Fibroblast of the conjunctiva (primary cell): ENCODE results near the gene LAIR1.
"Not testable (repeated sequence)": the region's sequence is repeated elsewhere in the genome, so short reads cannot be mapped to it uniquely, and the experiment has no call there.

Experiments
- DNase-seq: peaks from one replicate; pipeline ENCODE4 v3.0.0-alpha.2; 2010; ENCODE audit warnings: low read depth

Gene LAIR1

GRCh38 chr19:54364775-54365257 lies at the start of gene LAIR1:
Gene LAIR1, minus strand, starts transcription at chr19:54364931. Its CDS starts 127 bp downstream, at chr19:54364804.
- no peak for DNase-seq

DNA sequence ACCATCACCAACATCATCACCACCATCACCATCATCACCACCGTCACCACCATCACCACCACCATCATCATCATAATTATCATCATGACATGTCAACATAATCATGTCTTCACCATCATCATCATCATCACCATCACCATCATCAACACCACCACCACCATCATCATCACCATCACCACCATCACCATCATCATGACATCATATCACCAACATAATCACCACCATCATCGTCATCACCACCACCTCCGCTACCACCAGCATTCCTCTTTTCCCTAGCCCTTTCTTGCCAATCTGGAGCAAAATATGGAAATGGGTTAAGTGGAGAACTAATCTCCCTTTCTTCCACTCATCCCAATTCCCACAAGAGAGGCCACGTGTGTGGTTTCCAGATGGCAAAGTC lies 49.4 kb upstream of the LAIR1 start:
- DNase-seq: no peak

- DNase-seq: no peak
Measured at GRCh38 chr19:54412877-54413276, 48.1 kb upstream of the LAIR1 start.

- no peak for DNase-seq
Measured at GRCh38 chr19:54411033-54411432, 46.3 kb upstream of the LAIR1 start.

DNA sequence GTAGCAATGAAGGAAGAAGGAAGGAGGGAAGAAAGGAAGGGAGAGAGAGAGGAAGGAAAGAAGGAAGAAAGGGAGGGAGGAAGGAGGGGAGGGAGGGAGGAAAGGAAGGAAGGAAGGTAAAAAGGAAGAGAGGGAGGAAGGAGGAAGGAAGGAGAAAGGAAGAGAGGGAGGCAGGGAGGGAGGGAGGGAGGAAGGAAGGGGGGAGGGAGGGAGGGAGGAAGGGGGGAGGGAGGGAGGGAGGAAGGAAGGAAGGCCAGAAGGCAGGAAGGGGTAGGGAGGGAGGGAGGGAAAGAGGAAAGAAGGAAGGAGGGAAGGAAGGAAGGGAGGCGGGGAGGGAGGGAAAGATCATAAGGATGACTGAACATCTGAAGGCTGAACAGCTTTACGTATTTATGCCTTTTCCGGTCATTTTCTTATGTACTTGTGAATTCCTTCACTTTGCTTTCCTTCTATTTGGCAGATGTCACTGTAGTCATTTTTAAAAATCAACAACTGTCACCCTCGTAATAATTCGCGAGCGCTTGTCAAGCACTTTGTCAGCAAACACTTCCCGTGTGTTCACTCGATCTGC lies 43.8 kb upstream of the LAIR1 start:
- DNase-seq: no peak

DNA sequence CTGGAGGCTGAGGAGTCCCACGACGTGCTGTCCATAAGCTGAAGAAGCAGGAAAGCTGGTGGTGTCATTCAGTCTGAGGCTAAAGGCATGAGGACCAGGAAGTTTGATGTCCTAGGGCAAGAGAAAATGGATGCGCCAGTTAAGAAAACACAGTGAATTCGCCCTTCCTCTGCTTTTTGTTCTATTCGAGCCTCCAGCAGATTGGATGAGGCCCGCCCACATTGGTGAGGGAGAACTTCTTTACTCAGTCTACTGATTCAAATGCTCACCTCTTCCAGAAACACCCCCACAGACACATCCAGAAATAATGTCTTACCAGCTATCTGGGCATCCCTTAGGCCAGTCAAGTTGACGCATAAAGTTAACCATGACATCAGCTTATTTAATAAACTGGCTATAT lies 43.0 kb upstream of the LAIR1 start:
- DNase-seq: no peak

GRCh38 chr19:54405628-54406027 lies 40.9 kb upstream of the LAIR1 start:
- DNase-seq: no peak

GRCh38 chr19:54403054-54403453 lies 38.3 kb upstream of the LAIR1 start:
- no peak for DNase-seq

DNA sequence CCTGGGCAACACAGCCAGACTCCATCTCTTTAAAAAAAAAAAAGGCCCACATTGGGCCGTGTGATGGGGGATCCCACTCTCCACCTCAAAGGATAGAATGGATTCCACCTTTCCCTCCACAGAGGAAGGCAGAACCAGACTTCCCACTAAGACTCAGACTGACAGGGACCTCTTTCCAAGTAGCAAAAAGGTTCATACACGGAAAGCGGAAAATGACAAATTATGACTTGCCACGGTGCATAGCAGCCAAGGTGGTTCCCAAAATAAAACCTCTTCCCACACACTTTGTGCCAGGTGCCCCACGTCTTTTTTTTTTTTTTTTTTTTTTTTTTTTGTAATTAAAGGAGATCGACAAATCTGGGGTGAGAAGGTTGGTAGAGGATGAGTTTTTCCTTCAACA lies 36.2 kb upstream of the LAIR1 start:
- DNase-seq: no peak

GRCh38 chr19:54399189-54399588 lies 34.5 kb upstream of the LAIR1 start:
- no peak for DNase-seq

GRCh38 chr19:54395685-54396084 lies 31.0 kb upstream of the LAIR1 start:
- no peak for DNase-seq

DNA sequence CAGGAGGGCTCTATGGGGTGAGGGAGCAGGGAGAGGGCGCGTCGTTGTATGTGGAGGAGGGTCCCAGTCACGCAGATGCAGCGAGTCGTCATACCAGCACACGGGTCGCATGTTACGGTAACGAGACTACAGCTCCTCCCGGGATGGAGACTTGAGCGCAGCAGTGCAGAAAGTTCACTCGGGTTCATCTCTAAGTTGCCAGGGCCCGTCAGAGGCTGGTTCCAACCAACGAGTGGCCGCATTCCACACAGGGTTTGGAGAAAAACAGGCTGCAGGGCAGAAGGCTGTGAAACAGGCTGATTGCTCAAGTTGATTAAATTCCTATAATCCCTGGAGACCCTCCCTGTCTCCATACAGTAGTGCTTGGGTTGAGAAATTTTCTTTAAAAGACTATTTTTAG lies 28.6 kb upstream of the LAIR1 start:
- no peak for DNase-seq

- no peak for DNase-seq
Measured at GRCh38 chr19:54392105-54392504, 27.4 kb upstream of the LAIR1 start.

DNA sequence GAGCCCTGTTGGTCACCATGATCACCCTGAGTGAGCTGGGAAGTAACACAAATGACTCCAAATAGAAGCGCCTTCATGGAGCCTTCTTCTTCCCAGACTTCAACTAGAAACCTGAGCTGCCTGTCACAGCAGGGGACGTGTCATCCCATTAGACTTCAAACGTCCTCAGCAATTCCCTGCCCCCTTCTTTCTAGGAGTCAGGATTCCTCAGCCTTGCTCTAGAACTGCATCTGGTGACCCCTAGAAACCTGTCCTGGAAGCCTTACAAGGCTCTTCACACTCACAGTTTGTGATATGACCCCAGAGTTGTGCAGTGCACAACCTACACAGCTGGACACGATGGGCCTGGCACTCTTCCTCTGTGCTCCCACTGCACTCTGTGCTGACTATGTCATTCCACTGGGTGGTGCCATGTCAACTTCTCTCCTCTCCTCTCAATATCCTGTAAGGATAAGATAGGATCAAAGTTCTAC lies 26.9 kb upstream of the LAIR1 start:
- no peak for DNase-seq

DNA sequence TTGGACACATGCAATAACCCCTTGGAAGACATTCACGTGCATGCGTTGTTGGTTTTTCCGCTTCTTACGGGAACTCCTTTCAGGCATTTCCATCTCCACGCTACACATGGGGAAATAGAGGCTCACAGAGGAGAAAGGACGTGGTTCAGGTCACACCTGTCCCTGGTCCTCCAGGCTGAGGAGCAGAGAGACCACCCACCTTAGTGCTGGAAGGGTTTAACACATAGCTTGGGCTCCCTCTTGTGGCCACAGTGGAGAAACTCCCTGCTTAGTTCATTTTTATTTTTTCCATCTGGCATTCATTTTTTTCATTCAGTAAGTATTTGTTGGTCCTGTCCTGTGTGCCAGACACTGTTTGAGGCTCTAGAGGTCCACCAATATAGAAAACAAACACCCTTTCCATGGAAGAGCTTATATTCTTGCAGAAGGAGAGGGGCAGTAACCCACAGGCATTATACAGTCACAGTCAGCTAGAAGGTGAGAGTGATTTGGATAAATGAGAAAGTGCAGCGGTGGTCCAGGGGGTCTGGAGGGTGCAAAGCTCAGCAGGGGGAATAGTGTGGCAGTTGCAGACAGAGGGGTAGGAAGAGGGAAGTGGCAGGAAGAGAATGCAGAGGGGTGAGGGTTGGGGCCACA lies 26.3 kb upstream of the LAIR1 start:
- DNase-seq: peak; percentile 60

- no peak for DNase-seq
Measured at GRCh38 chr19:54389553-54389952, 24.8 kb upstream of the LAIR1 start.

- no peak for DNase-seq
Measured at GRCh38 chr19:54388802-54389139, 24.0 kb upstream of the LAIR1 start.

- no peak for DNase-seq
Measured at GRCh38 chr19:54387991-54388801, 23.5 kb upstream of the LAIR1 start.

GRCh38 chr19:54383330-54383729 lies 18.6 kb upstream of the LAIR1 start:
- no peak for DNase-seq

GRCh38 chr19:54382041-54382440 lies 17.3 kb upstream of the LAIR1 start:
- not testable (repeated sequence) for DNase-seq

GRCh38 chr19:54380897-54381296 lies 16.2 kb upstream of the LAIR1 start:
- no peak for DNase-seq

DNA sequence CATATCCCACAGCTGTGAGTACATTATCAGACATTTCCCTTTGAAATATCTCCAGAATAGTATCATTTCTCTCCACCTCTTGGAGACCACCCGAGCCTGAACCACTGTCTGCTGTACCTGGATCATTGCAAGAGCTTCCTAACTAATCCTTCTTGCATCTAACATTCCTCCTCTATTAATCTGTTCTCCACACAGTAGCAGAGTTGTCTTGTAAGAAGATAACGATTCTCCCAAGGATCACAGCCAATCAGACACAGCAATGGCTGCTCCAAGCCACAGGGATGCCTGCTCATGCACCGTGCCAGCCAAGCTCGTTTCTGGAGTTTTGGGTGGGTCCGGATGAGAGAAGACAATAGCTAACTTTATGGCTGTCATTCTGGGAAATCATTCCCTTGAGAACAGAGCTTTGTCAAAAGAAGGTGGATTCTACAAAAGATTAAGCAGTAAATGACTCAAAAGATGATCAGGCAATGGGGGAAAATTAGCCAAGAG lies 14.5 kb upstream of the LAIR1 start:
- no peak for DNase-seq
